GM18505 (cell line): ENCODE results near the gene SPRR3.

Experiments
- ATAC-seq: cut with Tn5 transposase; IDR thresholded peaks from one replicate; pipeline ENCODE4 v1.9.1; 2021; ENCODE audit not compliant: unreplicated experiment
- POLR2A ChIP-seq: IDR thresholded peaks from 4 replicates; pipeline ENCODE4 v1.6.1; 2011; ENCODE audit warnings: borderline replicate concordance; ENCODE audit not compliant: insufficient read depth, insufficient read length; ENCODE audit errors: extremely low read depth

The SPRR3 gene

DNA sequence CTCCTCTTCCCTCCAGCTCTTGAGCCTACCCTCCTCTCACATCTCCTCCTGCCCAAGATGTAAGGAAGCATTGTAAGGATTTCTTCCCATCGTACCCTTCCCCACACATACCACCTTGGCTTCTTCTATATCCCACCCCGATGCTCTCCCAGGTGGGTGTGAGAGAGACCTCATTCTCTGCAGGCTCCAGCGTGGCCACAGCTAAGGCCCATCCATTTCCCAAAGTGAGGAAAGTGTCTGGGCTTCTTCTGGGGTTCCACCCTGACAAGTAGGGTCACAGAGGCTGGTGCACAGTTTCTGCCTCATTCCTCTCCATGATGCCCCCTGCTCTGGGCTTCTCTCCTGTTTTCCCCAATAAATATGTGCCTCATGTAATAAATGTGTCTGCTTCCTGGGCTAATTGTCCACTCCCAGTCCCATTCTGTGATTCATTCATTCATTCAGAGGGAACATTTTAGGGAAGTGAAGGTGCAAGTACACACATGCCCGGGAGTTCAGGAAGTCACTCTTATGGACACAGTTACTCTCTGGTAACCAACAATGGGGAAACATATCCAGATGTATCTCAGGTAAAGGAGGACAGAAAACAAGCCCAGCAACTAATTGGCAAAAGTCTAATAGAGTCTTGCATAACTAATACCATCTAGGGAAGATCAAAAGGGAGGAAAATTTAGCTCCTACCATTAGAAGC lies 29.2 kb upstream of the SPRR3 start:
- ATAC-seq, result no peak

GRCh38 chr1:152976688-152977087 lies 24.9 kb upstream of the SPRR3 start:
- no peak for ATAC-seq
- TF ChIP-seq POLR2A, result no peak

More for the DNA sequence above, 29.2 kb upstream of the SPRR3 start:
- no peak for TF ChIP-seq POLR2A

GRCh38 chr1:152977614-152978013 lies 23.9 kb upstream of the SPRR3 start:
- no peak for ATAC-seq
- no peak for TF ChIP-seq POLR2A

DNA sequence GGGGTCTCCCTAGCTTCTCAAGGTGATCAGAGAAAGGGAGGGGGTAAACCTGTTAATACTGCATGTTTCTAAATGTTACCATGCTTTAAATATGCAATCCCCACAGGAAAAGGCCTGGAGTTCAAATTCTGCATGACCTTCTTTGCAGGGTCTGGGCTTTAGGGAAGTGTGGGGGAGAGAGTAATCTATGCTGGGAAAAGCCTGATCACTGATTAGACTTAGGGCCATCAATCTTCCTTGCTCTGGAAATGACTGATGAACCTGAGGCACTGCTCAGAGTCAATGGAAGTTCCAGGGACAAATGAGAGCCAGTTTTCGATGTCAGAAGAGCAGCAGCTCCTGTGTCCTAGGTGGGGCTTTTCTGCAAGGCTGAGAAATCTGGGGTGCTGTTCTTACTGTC lies 20.9 kb upstream of the SPRR3 start:
- ATAC-seq, result no peak

DNA sequence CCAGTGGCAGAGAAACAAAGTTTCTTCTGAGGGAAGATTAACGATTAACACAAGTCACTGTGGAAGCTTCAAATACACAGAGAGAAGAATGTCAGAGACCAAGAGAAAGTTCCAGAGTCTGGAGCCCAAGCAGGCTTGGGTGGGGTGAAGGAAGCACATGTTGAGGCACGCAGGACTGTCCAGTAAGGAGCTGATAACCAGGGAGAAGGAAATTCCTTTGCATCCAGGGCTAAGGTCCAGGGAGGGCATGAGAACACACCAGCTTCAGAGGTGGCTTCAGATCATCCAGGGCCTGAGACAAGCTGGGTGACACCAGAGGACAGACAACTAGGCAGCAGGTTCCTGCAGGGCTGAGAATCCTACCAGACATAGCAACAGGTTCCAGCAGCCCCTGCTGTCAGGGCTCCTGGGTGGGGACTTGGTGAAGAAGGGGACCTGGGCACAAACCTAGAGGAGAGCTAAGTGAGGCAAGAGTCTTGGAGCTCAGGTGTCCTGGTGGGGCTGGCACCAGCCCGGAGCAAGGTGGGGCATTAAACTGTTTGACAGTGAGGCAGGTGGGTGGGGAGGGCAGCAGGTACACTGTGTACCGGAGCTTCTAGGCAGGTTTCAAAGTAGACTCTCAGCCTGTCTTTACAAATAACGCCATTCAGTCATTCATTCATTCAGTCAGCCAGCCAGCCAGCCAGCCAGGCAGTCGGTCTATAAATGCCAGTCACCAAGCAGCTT lies 20.2 kb upstream of the SPRR3 start:
- ATAC-seq, result no peak
- TF ChIP-seq POLR2A, result no peak

More for the DNA sequence above, 20.9 kb upstream of the SPRR3 start:
- TF ChIP-seq POLR2A, result no peak

DNA sequence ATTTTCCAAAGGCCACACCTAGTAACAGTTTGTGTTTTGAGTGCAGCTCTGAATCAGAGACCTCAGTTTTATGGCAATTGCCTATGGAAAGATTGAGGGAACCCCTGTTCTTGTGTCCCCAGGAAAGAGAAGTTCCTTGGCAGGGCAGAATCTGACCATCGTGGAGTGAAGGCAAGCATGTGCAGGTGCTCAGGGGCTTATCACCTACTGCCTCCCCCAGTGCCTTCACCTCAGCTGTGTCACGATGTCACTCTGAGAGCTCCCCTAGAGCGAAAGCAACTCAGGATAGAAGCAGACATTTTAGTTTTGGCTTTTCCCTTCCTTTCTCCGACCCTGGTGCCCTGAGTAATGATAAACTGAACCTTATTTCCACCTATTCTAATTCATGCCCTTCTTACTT lies 19.5 kb upstream of the SPRR3 start:
- TF ChIP-seq POLR2A, result no peak
- no peak for ATAC-seq

GRCh38 chr1:152983234-152983633 lies 18.3 kb upstream of the SPRR3 start:
- no peak for ATAC-seq
- TF ChIP-seq POLR2A, result no peak

GRCh38 chr1:152983743-152984142 lies 17.8 kb upstream of the SPRR3 start, which contains the start of gene SPRR1A:
Gene SPRR1A, plus strand, starts transcription at chr1:152984081. Its CDS starts 1,150 bp downstream, at chr1:152985231.
- ATAC-seq, result no peak
- no peak for TF ChIP-seq POLR2A

GRCh38 chr1:152986578-152986977 lies 15.0 kb upstream of the SPRR3 start:
- ATAC-seq, result no peak
- TF ChIP-seq POLR2A, result no peak

DNA sequence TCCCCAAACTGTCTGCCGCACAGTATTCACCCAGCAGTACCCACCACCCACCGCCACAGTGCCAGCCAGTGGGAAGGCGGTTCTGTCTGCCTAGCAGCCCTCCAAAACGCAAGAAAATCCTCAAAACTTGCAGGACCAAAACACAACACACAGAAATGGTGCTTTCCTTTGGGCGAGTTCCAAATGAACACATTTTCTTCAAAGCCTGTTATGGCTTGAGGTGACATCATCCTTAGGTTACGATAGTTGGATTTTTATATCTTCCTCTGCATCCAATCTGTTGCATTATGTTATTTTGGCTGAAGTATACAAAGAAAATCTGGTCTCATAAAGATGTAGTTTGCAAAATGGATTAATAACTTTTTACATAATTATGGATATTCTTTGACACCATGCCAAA lies 8.4 kb upstream of the SPRR3 start:
- no peak for TF ChIP-seq POLR2A
- no peak for ATAC-seq

DNA sequence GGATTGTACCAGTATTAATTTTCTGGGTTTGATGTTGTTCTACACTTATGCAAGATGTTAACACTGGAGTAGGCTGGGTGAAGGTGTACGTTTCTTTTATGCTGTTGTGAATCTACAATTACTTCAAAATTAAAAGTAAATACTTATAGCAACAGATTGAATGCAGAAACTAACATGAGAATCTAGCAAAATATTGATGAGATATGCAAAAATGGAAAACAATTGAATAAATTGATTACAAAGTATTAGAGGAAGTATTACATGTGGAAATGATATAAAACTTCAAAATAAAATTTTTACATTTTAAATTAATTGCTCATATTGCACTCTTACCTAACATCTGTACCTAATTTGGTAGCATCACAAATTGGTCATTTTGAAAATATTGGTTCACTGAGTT lies 5.7 kb upstream of the SPRR3 start:
- no peak for ATAC-seq
- no peak for TF ChIP-seq POLR2A

DNA sequence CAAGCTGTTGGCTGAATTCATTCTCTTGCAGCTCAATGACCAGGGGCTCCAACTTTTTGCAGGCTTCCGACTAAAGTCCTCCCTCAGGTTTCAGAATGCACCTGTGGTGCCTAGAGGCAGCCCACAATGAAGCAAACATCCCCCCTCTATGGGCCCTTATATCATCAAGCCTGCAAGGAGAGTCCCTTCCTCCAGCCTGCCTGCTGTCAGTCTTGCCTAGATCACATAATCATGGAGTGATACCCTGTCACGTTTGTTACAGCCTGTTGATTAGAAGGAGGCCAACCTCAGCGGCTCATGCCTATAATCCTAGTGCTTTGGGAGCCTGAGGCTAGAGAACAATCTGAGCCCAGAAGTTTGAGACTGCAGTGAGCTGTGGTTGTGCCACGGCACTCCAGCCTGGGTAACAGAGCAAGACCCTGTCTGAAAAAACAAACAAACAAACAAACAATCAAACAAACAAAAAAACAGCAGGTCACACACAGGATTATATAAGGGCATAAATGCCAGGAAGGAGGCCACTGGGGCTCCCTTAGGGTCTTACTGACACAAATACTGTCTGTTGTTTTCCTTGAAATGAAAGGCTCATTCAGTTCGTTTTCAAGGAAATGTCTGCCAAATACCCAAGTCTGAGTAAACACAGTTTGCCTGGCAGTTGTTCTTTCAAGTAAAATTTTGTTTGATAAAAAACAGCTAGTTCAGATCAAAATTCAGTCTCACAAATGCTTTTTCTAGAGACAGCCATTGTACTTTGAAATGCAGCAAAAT lies 4.7 kb upstream of the SPRR3 start:
- TF ChIP-seq POLR2A, result no peak
- no peak for ATAC-seq

- no peak for TF ChIP-seq POLR2A
- ATAC-seq, result no peak
Measured at GRCh38 chr1:152997901-152998300, 3.6 kb upstream of the SPRR3 start.
